Hypothalamus (tissue), 51 donors: ENCODE results near the gene POLR3GL.

ENCODE experiments used
- DNase-seq, 51 donors: peaks; one replicate each; lab custom pipeline; 2025; lab: John Stamatoyannopoulos, UW

The POLR3GL gene

DNA sequence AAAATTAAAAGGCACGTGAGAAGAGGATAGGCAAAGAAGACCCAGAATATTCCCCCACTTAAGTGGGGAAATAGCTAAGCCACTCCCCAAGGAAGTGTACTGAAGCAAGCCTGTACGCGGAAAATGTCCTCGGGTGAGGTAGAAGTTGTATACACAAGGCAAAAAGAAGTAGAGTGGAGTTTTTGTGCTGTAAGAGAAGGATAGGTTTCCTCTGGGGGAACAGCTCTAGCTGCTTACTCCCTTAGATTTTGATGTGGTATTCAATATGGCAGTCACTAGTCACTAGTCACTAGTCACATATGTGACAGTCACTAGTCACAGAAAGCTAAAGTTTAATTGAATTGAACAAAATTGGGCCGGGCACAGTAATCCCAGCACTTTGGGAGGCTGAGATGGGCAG is 24.3 kb downstream of the POLR3GL start:
- no peak for DNase-seq

DNA sequence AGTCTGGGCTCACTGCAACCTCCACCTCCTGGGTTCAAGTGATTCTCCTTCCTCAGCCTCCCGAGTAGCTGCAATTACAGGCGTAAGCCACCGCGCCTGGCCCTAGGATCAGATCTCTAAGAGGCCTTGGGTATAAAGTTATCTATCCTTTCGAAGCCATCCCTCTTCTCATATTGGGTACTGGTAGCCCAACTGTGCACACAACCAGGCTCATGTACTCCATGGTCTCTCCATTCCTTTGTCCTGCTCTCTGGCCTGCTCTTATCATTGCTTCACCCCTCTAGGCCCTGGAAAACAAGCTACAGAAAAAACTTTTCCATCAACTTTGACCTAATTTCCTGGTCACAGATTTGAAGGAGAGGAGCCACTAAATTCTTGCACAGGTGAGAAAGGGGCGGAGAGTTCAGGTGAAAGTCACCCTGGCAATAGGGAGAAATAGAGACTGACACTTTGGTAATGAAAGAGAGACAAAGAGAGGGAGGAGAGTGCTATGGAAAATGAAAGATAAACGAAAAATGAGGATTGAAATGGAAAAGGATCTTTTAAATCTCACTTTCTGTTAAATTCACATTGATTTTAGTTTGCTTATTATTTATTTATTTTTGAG is 25.9 kb downstream of the POLR3GL start:
- DNase-seq = no peak

DNA sequence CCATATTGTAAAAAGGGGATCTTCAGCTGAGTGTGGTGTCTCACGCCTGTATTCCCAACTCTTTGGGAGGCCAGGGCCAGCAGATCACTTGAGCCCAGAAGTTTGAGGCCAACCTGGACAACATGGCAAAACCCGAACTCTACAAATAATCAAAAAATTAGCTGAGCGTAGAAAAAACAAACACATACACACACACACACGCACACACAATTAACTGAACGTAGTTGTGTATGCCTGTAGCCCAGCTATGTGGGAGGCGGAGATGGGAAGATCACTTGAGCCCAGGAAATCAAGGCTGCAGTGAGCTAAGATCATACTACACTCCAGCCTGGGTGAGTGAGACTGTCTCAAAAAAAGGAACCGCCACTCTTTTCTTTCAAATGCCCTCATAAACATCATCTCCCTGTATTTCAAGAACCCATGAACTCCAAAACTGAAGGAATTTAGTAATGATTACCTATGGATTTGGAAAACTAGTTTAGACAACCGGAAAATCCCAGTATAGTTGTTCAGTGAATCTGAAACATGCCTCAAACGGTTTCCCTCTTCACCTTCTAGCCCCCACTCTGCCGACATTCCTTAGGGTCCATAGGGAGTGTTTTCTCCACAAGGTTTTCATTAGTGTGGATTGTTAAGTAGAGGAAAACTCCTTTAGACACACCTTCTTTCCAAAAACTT is 27.4 kb downstream of the POLR3GL start:
- no peak for DNase-seq

DNA sequence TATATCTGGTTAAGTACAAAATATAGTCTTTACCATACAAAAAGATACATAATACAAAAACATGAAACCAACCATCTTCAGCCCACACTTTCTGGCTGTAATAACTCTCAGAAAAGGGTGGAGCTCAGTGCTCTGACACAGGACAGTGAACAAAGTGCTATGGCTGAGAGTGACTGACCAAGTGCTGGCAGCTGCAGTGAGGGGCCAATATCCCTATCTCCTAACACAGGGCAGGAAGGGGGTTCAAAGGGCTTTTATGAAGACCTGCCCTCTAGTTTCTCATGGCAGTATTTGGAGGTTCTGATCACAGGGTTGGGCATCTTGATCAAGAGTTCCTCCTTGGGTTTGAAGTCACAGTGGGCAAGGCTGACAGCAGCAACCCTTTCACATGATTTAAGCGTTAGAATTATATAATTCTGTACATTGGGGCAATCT is 28.0 kb downstream of the POLR3GL start:
- no peak for DNase-seq

DNA sequence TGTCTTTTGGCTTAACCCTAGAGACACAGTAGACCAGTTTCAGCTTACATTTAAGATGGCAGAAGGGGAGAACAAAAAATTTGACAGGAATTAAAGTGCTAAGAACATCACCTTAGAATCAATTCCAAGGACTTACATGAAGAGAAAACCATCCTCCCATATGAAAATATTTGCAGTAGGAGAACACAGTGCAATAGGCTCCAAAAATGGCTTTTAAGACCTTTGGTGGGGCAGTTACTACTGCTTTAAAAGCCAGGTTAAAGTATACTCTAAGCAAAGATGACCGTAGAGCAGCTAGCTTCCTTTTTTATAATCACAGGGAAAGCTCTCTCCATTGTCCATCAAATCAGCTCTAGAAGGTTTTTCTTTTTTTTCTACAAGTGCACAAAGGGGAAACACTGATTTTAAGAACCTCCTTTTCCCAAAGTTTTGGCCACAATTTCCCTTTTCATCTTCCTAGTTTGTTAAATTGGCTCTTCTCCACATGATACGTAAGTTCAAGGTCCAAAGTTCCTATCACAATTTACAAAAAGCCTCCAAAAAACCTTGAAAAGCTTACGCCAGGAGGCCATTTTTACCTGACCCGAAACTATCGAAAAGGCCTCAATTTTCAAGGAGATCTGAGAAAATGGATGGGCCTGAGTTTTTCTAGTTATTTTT is 28.6 kb downstream of the POLR3GL start:
- no peak for DNase-seq

DNA sequence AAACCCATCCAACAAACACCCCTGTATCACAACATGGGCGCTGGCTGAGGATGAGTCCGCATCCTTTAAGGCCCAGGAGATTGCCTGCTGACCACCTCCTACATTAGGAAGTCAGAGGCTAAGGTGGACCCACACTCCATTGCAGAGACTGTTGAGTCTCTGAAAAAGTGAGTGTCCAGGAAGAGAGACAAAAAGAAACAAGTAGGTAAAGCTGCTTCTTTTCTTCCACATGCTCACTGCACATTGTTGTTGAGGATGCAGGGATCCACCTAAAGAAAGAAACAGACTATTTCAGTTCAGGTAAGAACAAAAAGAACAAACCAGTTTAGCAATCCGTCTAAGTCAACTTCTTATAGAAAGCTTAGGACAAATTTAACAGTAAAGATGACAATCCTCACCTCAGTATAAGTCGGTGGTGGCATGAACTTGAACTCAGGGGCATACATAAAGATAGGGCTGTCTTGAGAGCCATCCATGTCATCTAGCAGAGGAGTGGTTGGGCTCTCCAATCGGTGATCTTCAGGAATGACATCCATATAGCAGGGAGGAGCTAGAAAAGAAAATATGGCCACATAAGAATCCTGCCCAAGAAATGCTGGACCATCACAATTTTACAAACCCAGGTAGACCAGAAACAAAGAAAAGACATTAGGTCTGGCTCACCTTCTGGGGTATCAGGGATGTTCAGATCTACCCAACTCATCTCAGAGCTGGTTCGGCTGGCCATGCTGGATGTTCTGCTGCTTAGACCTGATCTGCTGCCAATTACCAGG is 29.3 kb downstream of the POLR3GL start:
- DNase-seq = peak in 1 of 51 donors; percentile 8

DNA sequence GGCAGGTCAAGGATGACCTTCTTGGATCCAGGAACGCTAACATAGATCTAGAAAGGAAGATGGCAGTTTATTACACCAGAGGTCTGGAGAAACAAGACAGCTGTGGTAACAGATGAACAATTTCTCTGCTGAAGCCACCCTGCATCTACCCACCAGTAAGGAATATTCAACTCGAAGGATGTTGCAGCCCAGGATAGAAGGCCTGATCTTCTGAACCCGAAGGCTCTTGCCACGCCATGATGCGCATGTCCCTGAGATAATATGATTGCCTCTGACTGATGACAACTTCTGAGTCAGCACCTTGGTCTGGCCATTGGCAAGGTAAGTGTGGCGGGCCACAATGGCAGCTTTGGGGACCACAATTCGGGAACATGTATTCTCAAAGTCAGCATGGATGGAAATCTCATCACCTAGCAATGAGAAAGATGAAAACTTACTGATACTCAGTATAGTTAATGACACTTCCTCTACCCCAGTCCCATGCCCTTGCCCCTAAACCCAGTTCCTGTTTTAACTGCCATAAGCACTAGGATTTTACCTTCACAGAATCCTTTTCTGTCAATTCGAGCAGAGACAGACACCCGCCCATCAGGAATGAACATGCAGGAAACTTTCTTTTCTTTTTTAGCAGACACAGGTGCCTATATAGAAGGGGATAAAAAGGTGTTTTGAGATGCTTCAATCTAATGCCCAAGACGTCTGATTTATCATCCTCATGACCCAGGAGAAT is 30.1 kb downstream of the POLR3GL start:
- DNase-seq = peak in 1 of 51 donors; percentile 22

DNA sequence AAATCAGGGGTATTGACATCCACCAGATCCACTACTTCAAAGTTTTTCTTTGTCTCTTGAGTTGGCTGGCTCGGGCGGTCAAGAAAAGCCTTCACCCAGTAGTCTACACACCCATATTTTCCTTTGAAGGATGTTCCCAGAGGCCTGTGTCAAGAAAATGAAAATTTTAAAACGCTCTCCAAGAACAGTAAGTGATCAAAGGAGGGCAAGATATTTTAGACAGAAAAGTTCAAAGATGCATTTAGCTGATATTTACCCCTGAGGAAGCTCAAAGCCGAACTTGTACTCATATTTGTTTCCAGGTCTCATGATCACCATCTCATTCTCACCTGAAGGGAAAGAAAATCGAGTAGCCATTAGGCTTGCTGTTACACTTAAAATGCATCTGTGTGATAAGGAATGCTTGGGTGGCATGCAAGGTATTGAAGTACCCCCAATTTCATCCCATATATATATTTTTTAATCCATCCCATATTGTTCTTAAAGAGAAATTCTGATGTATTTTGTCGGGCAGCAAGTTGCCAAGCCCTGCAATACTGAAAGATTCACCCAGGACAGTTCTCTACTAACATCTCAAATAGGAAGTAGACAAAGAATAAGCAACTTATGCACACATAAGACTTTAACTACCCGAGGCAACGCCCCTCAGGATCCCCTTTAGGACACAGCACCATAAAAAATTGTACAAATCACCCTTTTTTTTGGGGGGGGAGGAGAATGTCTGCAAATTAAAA is 30.8 kb downstream of the POLR3GL start:
- DNase-seq = peak in 1 of 51 donors; percentile 35

DNA sequence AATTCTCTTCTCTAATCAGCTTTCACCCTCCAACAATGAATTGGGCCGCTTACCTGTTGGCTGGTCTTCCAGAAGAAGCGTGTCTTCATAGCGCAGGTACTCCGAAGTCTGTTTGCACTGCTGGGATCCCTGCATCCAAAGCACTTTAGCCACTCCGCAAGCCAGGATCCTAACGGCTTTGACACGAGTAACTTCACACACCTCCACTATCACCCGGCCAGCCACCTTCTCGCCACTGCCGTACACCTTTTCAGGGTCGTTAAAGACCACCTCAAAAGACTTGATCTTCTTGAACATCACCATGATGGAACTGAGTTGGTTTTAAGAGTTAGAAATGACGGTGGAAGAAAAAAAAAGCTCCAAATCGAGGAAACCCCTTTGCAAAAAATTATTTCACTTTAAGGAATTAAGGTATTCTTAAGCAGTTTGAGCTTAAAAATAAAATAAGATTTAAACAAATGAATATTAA is 31.5 kb downstream of the POLR3GL start:
- peak in 5 of 51 donors; percentile 7 to 35 (median 7) for DNase-seq

DNA sequence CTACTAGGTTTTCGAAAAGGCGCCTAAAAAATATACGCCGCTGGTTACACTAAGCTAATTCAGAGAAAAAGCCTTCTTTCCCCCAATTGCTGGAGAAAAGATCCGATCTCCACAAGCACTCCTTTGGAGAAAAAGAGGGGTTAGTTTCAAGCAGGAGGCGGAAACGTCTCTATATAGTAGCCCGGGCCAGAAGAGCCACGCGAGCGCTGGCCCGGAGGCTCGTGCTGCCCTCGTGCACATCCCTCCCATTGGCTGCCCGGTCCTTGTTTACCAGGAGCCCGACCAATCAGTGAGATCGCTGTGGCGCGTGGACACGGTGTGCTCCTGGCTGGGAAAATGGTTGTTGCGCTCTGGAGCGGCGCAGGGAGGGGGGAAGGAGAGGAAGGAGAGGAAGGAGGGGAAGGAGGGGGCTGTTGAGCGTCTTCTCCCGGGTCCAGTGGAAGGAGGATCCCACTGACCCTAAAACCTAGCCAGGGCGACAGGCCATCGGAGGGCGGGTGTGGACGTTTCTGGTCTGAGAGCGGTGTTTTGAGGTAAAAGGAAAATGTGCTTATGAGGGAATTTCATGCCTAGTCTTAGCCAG is 32.0 kb downstream of the POLR3GL start, which contains the start of gene TXNIP:
Gene TXNIP, minus strand, starts transcription at position 147 of the 583 bp plus-strand sequence. CDS start 313 bp downstream, outside the sequence.
- peak; percentile 75 to 100 (median 98) for DNase-seq

DNA sequence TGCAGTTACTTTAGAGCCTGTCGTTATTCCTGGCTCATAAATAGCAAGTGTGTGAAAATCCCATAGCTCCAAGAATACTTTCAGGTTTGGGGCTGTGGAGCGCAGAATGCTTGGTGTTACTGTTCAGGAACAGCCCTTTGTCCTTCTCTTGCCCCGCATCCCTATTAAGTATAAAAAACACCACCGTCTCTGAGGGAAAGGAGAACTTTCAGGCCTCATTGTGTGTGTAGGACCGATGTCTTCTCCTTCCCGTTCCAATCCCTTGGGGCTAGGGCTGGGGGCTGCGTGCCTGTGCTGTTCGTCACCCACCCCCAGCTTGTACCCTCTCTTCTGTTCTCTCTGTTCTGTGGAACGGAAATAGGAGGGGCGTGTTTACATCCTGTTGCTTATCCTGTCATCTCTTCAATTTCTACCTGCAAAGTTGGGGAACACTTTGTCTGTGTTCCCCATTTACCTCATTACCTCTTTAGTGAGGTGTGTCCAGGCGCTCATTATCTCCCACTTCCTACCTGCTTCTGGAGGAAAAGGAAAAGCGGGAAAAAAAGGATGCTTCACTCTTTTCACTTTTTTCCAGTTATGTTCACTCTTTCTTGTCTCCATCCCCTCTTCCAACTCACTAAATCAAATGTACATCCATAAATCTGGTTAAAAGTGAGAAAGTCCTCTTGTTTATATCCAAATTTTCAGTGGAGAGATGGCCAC is 32.7 kb downstream of the POLR3GL start:
- DNase-seq = peak in 13 of 51 donors; percentile 8 to 77 (median 50)

DNA sequence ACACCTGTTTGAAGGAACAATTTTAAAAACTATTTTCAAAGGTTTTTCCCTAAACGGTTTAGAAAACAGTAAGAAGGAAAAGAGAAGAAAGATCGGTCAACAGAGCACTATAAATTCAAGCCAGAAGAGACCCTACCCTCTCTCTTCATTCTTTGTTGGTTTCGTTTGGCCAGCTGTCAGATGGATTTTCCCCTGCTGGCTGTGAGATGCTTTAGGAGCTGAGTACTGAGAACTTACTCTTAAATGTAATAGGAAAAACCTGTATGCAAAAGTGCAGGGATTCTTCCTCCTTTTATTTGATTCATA is 33.2 kb downstream of the POLR3GL start:
- DNase-seq = peak in 2 of 51 donors; percentile 14 to 36

DNA sequence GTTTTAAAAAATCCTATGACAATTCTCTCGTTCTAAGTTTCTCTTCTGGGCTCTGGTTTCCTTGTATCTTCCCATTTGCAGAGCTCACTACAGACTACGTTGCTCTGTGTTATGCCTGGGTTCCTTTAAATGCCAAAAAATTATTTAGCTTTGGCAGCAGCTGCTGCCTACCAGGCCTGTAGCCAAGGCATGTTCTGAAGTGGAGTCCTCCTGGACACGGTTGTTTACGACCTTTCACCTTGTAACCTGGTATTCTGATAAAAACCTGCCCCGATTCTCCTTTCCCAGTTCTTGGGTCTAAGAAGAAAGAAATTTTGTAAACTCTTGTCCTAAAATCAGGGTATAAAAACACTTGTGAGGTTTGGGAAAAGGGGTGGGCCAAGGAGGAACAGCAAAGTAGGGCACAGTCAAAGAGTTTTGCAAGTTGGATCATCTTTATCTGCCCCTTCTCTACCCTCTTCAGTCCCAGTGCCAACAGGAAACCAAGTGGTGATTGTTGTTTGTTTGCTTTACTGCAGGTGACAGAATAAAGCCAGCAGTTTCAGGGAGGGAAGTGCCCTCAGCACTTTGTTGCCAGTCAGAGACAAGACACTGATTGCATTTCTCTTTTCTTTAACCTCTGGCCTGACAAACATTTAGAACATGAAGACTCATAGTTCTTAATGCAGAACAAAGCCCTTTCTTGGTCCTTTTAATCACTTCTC is 35.0 kb downstream of the POLR3GL start:
- DNase-seq = peak in 3 of 51 donors; percentile 4 to 16 (median 7)

DNA sequence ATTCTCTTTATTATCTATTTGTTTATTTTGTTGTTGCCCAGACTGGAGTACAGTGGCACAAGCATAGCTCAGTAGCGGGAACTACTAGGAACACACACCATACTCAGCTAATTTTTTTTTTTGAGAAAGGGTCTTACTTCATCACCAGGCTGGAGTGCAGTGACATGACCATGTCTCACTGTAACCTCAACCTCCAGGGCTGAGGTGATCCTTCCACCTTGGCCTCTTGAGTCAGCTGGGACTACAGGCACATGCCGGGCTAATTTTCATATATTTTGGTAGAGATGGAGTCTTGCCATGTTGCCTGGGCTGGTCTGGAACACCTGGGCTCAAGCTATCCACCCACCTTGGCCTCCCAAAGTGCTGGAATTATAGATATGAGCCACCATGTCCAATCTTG is 37.2 kb downstream of the POLR3GL start:
- no peak for DNase-seq

DNA sequence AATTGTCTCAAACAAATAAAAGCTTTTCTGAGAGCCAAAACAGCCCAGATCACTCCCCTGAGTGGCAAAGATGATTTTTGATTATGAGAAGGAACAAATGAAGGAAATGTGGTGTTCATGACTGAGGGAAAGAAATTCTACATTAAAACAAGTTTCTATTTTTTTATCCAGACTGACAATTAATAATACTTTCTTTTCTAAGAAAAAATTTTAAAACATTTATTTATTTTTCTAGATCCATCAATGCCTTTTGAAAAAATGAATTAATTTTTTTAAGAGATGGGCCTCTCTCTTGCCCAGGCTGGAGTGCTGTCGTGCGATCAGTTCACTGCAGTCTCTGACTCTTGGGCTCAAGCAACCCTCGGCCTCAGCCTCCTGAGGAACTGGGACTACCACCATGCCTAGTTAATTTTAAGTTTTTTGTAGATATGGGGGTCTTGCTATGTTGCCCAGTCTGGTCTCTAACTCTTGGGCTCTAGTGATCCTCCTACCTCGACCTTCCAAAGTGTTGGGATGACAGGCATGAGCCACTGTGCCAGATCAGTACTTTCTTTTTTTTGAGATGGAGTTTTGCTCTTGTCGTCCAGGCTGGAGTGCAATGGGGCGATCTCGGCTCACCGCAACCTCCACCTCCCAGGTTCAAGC is 43.1 kb downstream of the POLR3GL start:
- no peak for DNase-seq

DNA sequence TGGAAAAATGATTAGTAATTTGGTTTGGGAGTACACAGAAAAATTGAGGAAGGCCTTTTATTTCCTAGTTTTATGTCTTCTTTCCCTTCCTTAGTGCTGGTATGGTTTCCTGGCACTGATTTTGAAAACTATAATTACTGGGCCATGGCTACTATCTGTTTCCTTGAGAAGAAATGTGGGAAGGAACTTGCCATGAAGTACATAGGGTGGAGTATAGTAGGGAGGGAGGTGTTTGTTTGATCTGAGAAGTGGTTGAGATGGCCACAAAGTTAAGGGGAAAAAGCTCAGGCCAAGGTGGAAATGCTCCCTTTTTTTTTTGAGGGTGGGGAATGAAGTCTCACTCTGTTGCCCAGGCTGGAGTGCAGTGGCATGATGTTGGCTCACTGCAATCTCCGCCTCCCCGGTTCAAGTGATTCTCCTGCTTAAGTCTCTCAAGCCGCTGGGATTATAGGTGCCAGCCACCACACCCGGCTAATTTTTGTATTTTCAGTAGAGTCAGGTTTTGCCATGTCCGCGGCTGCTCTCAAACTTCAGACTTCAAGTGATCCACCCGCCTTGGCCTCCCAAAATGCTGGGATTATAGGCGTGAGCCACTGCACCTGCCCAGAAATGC is 45.7 kb downstream of the POLR3GL start:
- no peak for DNase-seq
